A673 (cell line): ENCODE data around the gene EXT2. TPM values are rescaled to one million over a fixed set of nuclear protein-coding genes. Genes with fewer than 3 reads are reported as not detected.

Source experiments
- BruUV-seq: library from RNA; stranded (reverse); fragments of 400-500 nt; replicated peaks from 2 replicates; lab custom pipeline; 2021; lab: Mats Ljungman, UMichigan
- CTCF ChIA-PET: fragments of 300-600 bp; sonication (Branson Sonifier 250); formaldehyde crosslinking; loops from one replicate; lab custom pipeline; 2022; ENCODE audit warnings: antibody characterized with exemption; lab: Charles Lee
- POLR2A ChIA-PET: fragments of 300-600 bp; sonication (Branson Sonifier 250); formaldehyde crosslinking; loops from one replicate; lab custom pipeline; 2022; ENCODE audit warnings: antibody characterized with exemption; ENCODE audit not compliant: low non-redundant PET; lab: Charles Lee
- DNase-seq: peaks from one replicate; pipeline ENCODE4 v3.0.0-alpha.2; 2015; ENCODE audit warnings: low spot score
- H3K27ac ChIP-seq: fragments of 200-600 bp; sonication (generic); 2 replicates; pipeline ENCODE4 v1.5.1; 2016; ENCODE audit warnings: mixed run types, low read depth, mild to moderate bottlenecking, mixed read lengths, antibody characterized with exemption, low read length; ENCODE audit not compliant: poor library complexity, severe bottlenecking
- H3K27me3 ChIP-seq: fragments of 200-600 bp; sonication (generic); replicated peaks from 2 replicates; pipeline ENCODE4 v1.6.1; 2017; ENCODE audit warnings: mixed run types, low read depth, mild to moderate bottlenecking, mixed read lengths, antibody characterized with exemption, low read length; ENCODE audit not compliant: insufficient read depth, poor library complexity
- H3K36me3 ChIP-seq: fragments of 200-600 bp; sonication (generic); 2 replicates; pipeline ENCODE4 v1.6.1; 2016; ENCODE audit warnings: mixed run types, mild to moderate bottlenecking, mixed read lengths, antibody characterized with exemption, low read length; ENCODE audit not compliant: insufficient read depth, poor library complexity, severe bottlenecking
- H3K4me1 ChIP-seq: fragments of 200-600 bp; sonication (generic); 2 replicates; pipeline ENCODE4 v1.6.1; 2017; ENCODE audit warnings: mixed run types, mild to moderate bottlenecking, mixed read lengths, antibody characterized with exemption, low read length; ENCODE audit not compliant: insufficient read depth, poor library complexity, severe bottlenecking
- H3K4me3 ChIP-seq: fragments of 200-600 bp; sonication (generic); 2 replicates; pipeline ENCODE4 v1.5.1; 2016; ENCODE audit warnings: low read depth, mixed run types, mild to moderate bottlenecking, mixed read lengths, low read length; ENCODE audit not compliant: poor library complexity, severe bottlenecking
- H3K9me3 ChIP-seq: fragments of 200-600 bp; sonication (generic); 2 replicates; pipeline ENCODE4 v1.6.1; 2016; ENCODE audit warnings: mixed run types, low read depth, mild to moderate bottlenecking, mixed read lengths, antibody characterized with exemption, low read length; ENCODE audit not compliant: poor library complexity, severe bottlenecking
- CTCF ChIP-seq: fragments of 300-800, 200-600 bp; sonication (generic); conservative IDR thresholded peaks from 2 replicates; pipeline ENCODE4 v1.5.1; 2017; ENCODE audit warnings: low read depth, mild to moderate bottlenecking, antibody characterized with exemption, low read length, moderate library complexity, mixed read lengths
- EZH2 ChIP-seq: fragments of 200-600 bp; sonication (generic); IDR thresholded peaks from 2 replicates; pipeline ENCODE4 v1.6.1; 2017; ENCODE audit warnings: borderline replicate concordance, low read depth, mild to moderate bottlenecking, mixed read lengths, antibody characterized with exemption, low read length; ENCODE audit not compliant: poor library complexity, severe bottlenecking
- intact Hi-C: fragments of 100-400 bp; cut with micrococcal nuclease; formaldehyde crosslinking; loops from one replicate; pipeline ENCODE4 v1.10.0; 2022; ENCODE audit not compliant: unreplicated experiment
- total RNA-seq: library from RNA; stranded (reverse); gene quantifications from 2 replicates; pipeline ENCODE4 v1.2.3, GENCODE V29; 2021

The EXT2 gene
- total RNA-seq, 1 experiment from 2014 or later, result 123 TPM

DNA sequence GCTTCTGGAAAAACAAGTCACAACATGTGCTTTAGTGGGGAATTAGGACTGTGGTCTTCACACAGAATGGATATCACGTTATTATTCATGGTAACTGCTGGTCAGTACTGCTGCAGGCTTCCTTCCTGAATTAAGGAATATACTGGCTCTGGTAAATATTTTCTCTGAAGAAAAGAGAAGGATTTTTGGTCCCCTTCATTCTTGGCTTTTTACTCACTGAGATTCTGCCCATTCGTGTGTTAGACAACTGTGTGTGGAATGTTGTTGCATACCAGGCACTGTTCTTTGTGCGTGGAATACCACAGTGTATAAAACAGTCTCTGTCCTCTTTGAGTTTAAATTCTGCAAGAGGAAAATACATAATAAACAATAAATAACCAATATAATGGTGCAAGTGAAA is 134.1 kb downstream of the EXT2 start:
- TF ChIP-seq CTCF (no peak), EZH2 (no peak)
- CTCF ChIA-PET, result no interaction called here
- intact Hi-C loops, result no loop called here
- H3K36me3 ChIP-seq, result peaks cover 6% of the 10 kb centered on the region
- POLR2A ChIA-PET, result no interaction called here
- no peak for DNase-seq
- H3K27me3 ChIP-seq, result no peaks in the 10 kb centered on the region
- H3K27ac ChIP-seq, result no peak overlapping the region
- no peaks in the 10 kb centered on the region for H3K4me1 ChIP-seq
- no peak overlapping the region for H3K4me3 ChIP-seq
- BruUV-seq, result no TSS peak
- H3K9me3 ChIP-seq, result no peaks in the 10 kb centered on the region

- Histone ChIP-seq H3K4me3 (no peak overlapping the region), H3K27me3 (no peaks in the 10 kb centered on the region), H3K9me3 (no peaks in the 10 kb centered on the region), H3K36me3 (peaks cover 18% of the 10 kb centered on the region), H3K27ac (no peak overlapping the region), H3K4me1 (no peaks in the 10 kb centered on the region)
- TF ChIP-seq EZH2 (no peak), CTCF (no peak)
- no TSS peak for BruUV-seq
- POLR2A ChIA-PET, result no interaction called here
- no peak for DNase-seq
- intact Hi-C loops, result no loop called here
- CTCF ChIA-PET, result no interaction called here
Measured at GRCh38 chr11:44235765-44236201, 140.3 kb downstream of the EXT2 start.

DNA sequence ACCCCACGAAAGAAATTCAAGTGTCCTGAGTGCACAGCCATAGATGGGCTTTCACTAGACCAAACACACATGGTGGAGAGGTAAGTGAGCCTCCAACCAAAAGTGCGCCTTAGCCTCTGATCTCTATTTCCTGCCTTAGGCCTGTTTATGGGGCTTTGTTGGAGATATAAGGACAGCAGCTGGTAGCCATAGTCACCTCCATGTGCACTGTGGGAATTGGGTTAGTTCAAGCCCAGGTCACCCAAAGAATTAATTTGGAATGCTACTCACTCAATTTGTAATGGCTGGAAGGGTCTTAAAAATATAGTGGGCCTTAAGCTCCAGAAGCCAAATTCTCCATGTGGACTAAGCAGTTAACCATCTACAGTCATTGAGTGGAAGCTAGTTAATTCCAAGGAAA is 140.8 kb downstream of the EXT2 start:
- CTCF ChIA-PET, result no interaction called here
- H3K27me3 ChIP-seq, result no peaks in the 10 kb centered on the region
- DNase-seq, result no peak
- no peak for TF ChIP-seq EZH2
- no peak for TF ChIP-seq CTCF
- H3K36me3 ChIP-seq, result peaks cover 20% of the 10 kb centered on the region
- no peaks in the 10 kb centered on the region for H3K9me3 ChIP-seq
- no peaks in the 10 kb centered on the region for H3K4me1 ChIP-seq
- POLR2A ChIA-PET, result no interaction called here
- BruUV-seq, result no TSS peak
- intact Hi-C loops, result no loop called here
- no peak overlapping the region for H3K27ac ChIP-seq
- no peak overlapping the region for H3K4me3 ChIP-seq
